Measurements from ENCODE around the gene RIMBP2.
"Not testable (repeated sequence)": the region's sequence is repeated elsewhere in the genome, so short reads cannot be mapped to it uniquely, and the experiment has no call there.

The RIMBP2 gene

DNA sequence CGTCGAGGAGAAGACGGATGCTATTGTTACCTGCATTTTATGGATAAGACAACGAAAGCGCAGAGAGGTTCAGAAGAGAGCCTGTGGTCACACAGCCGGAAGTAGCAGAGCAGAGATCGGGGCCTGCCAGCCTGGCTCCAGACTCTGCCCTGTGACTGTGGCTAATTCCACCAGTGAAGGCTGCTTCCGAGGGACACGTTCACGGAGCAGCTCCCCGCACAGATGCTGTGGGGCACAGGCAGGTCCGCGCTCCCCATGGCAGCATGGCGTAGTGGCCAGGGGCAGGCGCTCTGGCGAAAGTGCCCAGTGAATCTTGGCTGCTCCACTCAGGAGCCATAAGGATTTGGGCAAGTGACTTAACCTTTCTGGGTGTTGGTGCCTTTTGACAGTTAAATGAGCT is 9.8 kb downstream of the RIMBP2 start:
- DNase-seq (ENCODE audit: low spot score): no peak

GRCh38 chr12:130705178-130705822 is 10.8 kb downstream of the RIMBP2 start:
- DNase-seq (ENCODE audit: low spot score): no peak

GRCh38 chr12:130704606-130705005 is 11.5 kb downstream of the RIMBP2 start:
- no peak for DNase-seq (ENCODE audit: low spot score)

DNA sequence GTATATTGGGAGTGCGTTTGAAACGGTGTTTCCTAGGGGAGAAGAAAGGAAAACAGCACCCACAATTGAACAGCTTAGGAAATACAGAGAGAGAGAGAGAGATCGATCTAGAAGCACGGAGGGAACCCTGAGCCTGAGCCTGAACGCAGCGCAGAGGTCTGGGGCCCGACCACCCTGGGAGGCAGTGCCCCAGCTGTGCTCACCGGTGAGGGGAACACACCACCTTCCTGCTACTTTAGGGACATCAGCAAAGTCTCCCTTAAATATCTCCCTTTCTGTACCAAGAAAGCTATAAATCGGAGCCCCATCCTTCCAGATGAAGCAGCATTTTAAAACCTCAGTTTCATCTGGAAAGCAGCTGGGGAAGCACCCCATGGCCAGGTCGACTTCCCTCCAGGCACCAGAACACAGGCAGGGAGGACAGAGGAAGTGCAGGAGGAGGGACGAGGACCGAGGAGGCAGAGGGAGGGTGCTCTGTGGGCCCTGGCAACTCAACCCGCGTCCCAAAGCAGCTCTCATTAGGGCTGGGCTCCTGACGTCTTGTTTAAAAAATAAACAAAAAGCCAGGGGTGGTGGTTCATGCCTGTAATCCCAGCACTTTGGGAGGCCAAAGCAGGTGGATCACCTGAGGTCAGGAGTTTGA is 12.2 kb downstream of the RIMBP2 start:
- DNase-seq (ENCODE audit: low spot score): no peak

GRCh38 chr12:130702966-130703732 is 12.9 kb downstream of the RIMBP2 start:
- DNase-seq (ENCODE audit: low spot score): no peak

GRCh38 chr12:130701402-130701744 is 14.7 kb downstream of the RIMBP2 start:
- no peak for DNase-seq (ENCODE audit: low spot score)

GRCh38 chr12:130700492-130701401 is 15.4 kb downstream of the RIMBP2 start:
- DNase-seq (ENCODE audit: low spot score): no peak

- no peak for DNase-seq (ENCODE audit: low spot score)
These were observed 18.0 kb downstream of the RIMBP2 start for GRCh38 chr12:130698106-130698505.

DNA sequence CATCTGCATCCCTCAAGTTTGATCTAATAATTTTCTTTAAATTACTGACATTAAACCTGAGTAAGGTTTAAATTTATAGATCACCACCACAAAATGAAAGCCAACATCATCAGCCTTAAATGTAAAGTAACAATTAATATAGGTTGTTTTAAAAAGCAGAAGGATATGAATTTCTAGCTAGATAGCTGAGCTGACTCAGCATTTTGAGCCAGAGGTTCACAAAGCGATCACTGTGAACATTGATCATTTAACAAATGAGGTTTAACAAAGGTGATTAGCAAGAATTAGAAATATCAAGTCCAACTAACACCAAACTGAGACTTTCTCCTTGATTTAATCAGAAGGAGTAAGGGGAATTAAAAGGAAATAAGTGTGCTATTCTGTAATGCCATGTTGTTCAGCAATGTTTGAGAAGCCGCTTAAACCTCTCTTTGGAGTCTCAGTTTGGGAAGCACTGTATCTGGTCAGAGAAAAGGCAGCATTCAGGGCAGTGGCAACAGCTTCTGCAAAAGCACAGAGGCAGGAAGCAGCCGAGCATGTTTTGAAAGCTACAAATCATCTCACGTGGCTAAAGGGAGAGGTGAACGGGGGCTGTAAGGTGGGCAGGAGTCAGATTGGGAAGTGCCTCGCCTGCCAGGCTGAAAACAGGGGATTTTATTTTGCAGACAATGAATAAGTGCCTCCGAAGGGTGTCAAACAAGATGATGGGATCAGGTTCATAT is 19.6 kb downstream of the RIMBP2 start:
- no peak for DNase-seq (ENCODE audit: low spot score)

DNA sequence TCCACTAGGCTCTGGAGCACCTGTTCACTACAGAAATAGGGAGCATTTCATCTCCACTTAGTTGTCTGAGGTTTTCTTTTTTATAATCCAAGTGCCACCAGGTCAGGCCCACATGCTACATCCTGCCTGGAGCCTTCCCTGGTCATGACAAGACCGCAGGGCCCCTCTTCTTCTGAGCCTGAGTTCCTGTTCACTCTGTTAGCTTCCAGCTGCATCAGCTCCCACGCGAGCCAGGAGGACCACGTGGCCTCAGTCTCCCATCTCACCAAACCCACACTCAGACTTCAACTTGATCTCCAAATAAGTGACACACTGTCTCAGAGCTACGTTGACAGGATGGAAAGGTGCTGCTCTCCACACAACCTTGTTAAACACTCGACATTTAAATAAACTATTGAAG is 21.0 kb downstream of the RIMBP2 start:
- no peak for DNase-seq (ENCODE audit: low spot score)

GRCh38 chr12:130689408-130690405 is 26.4 kb downstream of the RIMBP2 start:
- DNase-seq (ENCODE audit: low spot score): no peak

GRCh38 chr12:130688999-130689398 is 27.1 kb downstream of the RIMBP2 start:
- not testable (repeated sequence) for DNase-seq (ENCODE audit: low spot score)

DNA sequence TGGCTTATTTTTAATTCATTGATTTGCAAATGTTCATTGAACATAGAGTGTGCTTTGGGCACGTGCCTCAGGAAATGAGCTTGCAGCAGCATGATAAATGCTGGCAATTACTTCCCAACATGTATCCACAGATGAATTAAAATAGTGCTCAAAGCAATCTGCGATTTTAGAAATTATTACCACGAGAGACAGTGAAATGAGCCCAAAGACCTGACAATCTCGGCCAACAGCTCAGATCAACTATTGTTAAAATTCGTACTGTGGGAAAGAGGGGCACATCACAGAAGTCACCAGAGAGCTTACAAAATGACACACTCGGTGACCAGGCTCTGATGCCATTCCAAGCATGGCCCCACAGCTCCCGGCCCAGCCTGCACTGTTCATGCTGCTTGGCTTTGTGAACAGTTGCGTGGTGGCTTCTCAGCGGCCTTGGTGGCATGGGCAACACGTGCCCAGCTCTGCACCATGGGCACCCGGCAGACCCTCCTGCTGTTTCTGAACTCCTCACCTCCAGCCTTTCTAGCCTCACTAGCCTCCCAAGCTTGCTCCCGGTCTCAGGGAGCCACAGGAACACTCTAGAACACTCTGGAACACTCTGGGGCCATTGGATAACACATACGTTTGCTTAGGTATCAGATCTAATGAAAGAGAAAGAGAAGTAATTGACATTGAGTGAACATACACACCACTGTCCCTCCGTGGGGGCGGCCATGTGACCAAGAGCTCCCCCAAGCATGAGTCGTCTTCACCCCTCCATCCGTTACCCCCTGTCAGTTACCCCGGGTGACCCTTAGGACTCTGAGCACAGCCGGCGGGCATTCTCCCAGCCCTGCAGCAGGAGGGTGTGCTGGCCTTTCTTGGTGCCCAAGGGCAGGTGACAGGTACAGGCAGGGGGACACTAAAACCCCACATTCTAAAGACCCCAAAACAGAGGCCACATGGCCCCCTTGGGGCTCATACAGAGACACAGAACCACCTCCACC is 28.0 kb downstream of the RIMBP2 start:
- DNase-seq (ENCODE audit: low spot score): no peak

DNA sequence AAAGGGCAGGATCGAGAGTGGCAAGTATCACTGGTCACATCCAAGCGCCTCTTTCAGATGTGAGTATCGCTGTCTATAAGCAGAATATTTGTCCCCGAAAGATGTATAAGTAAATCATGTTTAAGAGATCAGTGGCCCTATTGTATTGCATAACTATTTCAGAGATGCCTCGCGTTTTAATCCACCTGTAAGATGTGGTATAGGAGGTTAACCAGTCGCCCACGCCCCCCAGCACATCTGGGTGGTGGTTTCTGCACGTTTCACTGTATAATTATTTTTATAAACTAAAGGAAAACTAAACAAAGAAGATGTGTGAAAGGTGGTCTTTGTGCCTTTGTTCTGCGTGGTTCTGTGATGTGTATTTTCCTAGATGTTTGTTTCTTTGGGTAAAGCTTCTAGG is 28.9 kb downstream of the RIMBP2 start:
- no peak for DNase-seq (ENCODE audit: low spot score)

DNA sequence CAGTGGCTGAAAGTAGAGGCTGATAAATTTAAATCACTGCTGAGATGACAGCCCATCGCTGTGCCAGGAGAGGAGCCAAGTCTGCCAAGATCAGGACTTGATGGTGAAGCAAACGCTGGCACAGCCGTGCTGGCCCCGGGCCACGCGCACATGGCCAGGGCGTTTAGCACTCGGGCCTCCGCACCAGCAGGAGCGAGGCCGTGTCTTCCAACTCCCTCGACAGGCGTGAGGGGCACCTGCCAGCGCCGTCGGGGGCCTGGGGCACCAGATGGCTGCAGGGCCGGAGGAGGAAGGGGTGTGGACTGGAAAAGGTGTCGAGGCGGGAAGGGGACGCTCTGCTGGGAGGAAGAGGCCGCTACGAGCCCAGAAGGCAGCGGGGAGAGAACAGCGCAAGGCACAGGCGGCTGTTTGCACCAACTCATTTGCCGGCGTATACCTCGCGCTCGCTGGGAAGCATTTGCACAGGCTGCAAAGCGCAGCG is 29.5 kb downstream of the RIMBP2 start:
- DNase-seq (ENCODE audit: low spot score): no peak

DNA sequence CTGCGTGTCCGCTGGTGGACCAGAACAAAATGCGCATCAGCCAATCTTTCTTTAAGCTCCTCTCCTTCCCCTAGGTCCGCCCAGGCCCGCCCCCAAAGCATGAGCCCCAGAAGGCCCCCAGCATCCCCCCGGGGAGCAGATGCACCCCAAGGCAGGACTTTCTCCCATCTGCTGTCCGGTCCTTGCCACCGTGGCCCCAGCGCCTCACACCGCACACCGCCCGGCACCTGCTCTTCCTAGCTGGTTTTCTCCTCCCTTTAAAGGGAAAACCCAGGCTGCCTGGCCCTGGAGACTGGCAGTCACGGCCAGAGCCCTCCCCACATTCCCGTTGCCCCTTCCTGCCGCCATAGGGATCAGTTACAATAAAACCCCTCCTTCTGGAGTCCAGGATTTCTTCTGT is 30.2 kb downstream of the RIMBP2 start:
- no peak for DNase-seq (ENCODE audit: low spot score)

- no peak for DNase-seq (ENCODE audit: low spot score)
These were observed 30.8 kb downstream of the RIMBP2 start for GRCh38 chr12:130685250-130685787.

- DNase-seq (ENCODE audit: low spot score): no peak
These were observed 32.3 kb downstream of the RIMBP2 start for GRCh38 chr12:130683811-130684210.

- DNase-seq (ENCODE audit: low spot score): no peak
These were observed 33.0 kb downstream of the RIMBP2 start for GRCh38 chr12:130683080-130683479.

Measured in hepatic stellate cell (primary cell).